ENCODE measurements around the gene METAP1.
"Not testable (repeated sequence)": the region's sequence is repeated elsewhere in the genome, so short reads cannot be mapped to it uniquely, and the experiment has no call there.

The METAP1 gene

GRCh38 chr4:99102634-99103033 lies 107.1 kb downstream of the METAP1 start:
- DNase-seq, result no peak

GRCh38 chr4:99103166-99103565 lies 107.6 kb downstream of the METAP1 start:
- no peak for DNase-seq

- no peak for DNase-seq
Measured at GRCh38 chr4:99104153-99104552, 108.6 kb downstream of the METAP1 start.

- DNase-seq, result not testable (repeated sequence)
Measured at GRCh38 chr4:99109286-99109685, 113.8 kb downstream of the METAP1 start.

All from SIG-M5 (cell line).